Measurements from ENCODE around the gene DEPP1. TPM values are rescaled to one million over a fixed set of nuclear protein-coding genes. Genes with fewer than 3 reads are reported as not detected.

Gene DEPP1
- total RNA-seq, 1 experiment from 2014 or later = 0.54 TPM

DNA sequence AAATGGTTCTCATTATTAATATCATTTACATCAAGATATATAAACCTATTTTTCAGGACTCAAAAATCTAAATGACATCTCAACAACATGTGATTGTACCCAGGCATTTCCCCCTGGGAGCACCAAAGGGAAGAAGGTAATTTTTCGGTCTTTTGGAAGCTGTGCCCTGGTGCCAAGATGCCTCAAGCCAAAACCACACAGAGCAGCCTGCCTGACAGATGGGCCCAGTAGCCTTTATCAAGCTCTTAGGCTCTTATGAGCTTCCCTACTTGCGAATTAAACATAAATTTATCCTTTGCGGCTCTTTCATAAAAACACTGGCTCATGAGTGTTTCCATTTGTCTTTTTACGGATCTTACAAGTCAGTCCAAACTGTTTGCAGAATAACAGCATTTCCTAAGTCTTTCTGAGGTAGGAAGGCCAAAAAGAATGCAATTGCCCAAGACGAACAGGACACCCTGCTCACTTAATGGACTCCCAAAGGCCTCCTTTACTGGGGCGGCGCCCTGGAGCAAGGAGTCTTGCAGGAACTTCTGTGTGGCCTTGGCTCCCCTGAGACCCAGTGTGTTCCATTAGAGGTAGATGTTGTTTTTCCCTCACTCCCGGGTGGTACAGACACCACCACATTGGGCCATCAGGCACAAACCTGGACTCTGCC, 23.1 kb downstream of the DEPP1 start:
- H3K4me1 ChIP-seq (ENCODE audit: insufficient read depth, low read length, poor library complexity, severe bottlenecking) = peaks cover 13% of the 10 kb centered on the region
- CTCF ChIA-PET = no interaction called here

DNA sequence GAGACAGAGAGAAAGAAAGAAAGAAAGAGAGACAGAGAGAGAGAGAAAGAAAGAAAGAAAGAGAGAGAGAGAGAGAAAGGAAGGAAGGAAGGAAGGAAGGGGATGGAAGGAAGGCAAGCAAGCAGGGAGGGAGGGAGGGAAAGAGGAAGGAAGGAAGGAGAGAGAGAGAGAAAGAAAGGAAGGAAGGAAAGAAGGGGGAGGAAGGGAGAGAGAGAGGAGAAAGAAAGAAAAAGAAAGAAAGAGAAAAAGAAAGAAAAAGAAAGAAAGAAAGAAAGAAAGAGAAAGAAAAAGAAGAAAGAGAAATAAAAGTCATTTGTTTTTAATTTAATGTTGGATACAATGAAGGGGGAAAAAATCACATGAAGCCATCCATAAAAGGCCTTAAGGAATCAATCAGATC, 23.6 kb downstream of the DEPP1 start:
- intact Hi-C loops (cut with micrococcal nuclease; ENCODE audit: unreplicated experiment) = no loop called here
- Histone ChIP-seq H3K27me3 (replicated peaks; ENCODE audit: insufficient read depth, low read depth, low read length, poor library complexity) (no peaks in the 10 kb centered on the region), H3K4me1 (ENCODE audit: insufficient read depth, low read length, poor library complexity, severe bottlenecking) (peaks cover 12% of the 10 kb centered on the region), H3K36me3 (ENCODE audit: insufficient read depth, low read length, poor library complexity, severe bottlenecking) (no peaks in the 10 kb centered on the region), H3K27ac (ENCODE audit: low read depth, low read length, poor library complexity, severe bottlenecking) (no peak overlapping the region), H3K9me3 (ENCODE audit: low read depth, low read length, poor library complexity, severe bottlenecking) (no peaks in the 10 kb centered on the region), H3K4me3 (ENCODE audit: low read depth, low read length, poor library complexity, severe bottlenecking) (no peak overlapping the region)
- no peak for TF ChIP-seq EZH2 (IDR thresholded peaks at IDR 0.05; ENCODE audit: borderline replicate concordance, low read depth, low read length, poor library complexity, severe bottlenecking)
- TF ChIP-seq, protein P1, sequence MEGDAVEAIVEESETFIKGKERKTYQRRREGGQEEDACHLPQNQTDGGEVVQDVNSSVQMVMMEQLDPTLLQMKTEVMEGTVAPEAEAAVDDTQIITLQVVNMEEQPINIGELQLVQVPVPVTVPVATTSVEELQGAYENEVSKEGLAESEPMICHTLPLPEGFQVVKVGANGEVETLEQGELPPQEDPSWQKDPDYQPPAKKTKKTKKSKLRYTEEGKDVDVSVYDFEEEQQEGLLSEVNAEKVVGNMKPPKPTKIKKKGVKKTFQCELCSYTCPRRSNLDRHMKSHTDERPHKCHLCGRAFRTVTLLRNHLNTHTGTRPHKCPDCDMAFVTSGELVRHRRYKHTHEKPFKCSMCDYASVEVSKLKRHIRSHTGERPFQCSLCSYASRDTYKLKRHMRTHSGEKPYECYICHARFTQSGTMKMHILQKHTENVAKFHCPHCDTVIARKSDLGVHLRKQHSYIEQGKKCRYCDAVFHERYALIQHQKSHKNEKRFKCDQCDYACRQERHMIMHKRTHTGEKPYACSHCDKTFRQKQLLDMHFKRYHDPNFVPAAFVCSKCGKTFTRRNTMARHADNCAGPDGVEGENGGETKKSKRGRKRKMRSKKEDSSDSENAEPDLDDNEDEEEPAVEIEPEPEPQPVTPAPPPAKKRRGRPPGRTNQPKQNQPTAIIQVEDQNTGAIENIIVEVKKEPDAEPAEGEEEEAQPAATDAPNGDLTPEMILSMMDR (conservative IDR thresholded peaks at IDR 0.05; ENCODE audit: low read depth, low read length) = no peak
- POLR2A ChIA-PET (ENCODE audit: low non-redundant PET) = no interaction called here
- CTCF ChIA-PET = no interaction called here
- BruUV-seq (replicated peaks) = no TSS peak
- DNase-seq (ENCODE audit: low spot score) = no peak

More for the DNA sequence above, 23.1 kb downstream of the DEPP1 start:
- TF ChIP-seq, protein P1 (conservative IDR thresholded peaks at IDR 0.05; ENCODE audit: low read depth, low read length) = no peak
- no peak for TF ChIP-seq EZH2 (IDR thresholded peaks at IDR 0.05; ENCODE audit: borderline replicate concordance, low read depth, low read length, poor library complexity, severe bottlenecking)
- POLR2A ChIA-PET (ENCODE audit: low non-redundant PET) = no interaction called here
- Histone ChIP-seq H3K27me3 (replicated peaks; ENCODE audit: insufficient read depth, low read depth, low read length, poor library complexity) (no peaks in the 10 kb centered on the region), H3K4me3 (ENCODE audit: low read depth, low read length, poor library complexity, severe bottlenecking) (no peak overlapping the region), H3K36me3 (ENCODE audit: insufficient read depth, low read length, poor library complexity, severe bottlenecking) (no peaks in the 10 kb centered on the region), H3K27ac (ENCODE audit: low read depth, low read length, poor library complexity, severe bottlenecking) (no peak overlapping the region), H3K9me3 (ENCODE audit: low read depth, low read length, poor library complexity, severe bottlenecking) (no peaks in the 10 kb centered on the region)
- intact Hi-C loops (cut with micrococcal nuclease; ENCODE audit: unreplicated experiment) = no loop called here
- no peak for DNase-seq (ENCODE audit: low spot score)
- BruUV-seq (replicated peaks) = no TSS peak

DNA sequence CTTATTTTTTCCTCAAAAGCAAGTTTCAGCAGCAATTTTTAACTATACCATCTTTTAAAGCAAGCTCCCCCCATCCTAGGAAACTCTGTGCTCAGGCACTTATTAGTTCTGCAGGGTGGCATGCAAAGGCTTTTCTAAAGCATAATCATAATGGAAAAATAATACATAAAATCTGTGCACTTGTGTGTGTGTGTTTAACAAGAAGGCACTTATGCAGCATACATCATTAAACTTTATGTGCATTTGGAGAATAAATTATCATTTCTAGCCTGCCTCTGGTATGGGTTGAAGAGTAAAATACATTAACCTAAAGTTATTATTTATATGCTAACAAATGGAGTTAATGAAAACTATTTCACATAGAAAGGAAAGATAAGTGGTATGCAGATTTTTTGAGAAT, 24.6 kb downstream of the DEPP1 start:
- H3K36me3 ChIP-seq (ENCODE audit: insufficient read depth, low read length, poor library complexity, severe bottlenecking) = no peaks in the 10 kb centered on the region
- BruUV-seq (replicated peaks) = no TSS peak
- no peak for DNase-seq (ENCODE audit: low spot score)
- POLR2A ChIA-PET (ENCODE audit: low non-redundant PET) = no interaction called here
- no peak overlapping the region for H3K4me3 ChIP-seq (ENCODE audit: low read depth, low read length, poor library complexity, severe bottlenecking)
- H3K27ac ChIP-seq (ENCODE audit: low read depth, low read length, poor library complexity, severe bottlenecking) = no peak overlapping the region
- no peaks in the 10 kb centered on the region for H3K9me3 ChIP-seq (ENCODE audit: low read depth, low read length, poor library complexity, severe bottlenecking)
- CTCF ChIA-PET = no interaction called here
- H3K27me3 ChIP-seq (replicated peaks; ENCODE audit: insufficient read depth, low read depth, low read length, poor library complexity) = no peaks in the 10 kb centered on the region
- intact Hi-C loops (cut with micrococcal nuclease; ENCODE audit: unreplicated experiment) = no loop called here
- TF ChIP-seq, protein P1 (conservative IDR thresholded peaks at IDR 0.05; ENCODE audit: low read depth, low read length) = no peak
- TF ChIP-seq EZH2 (IDR thresholded peaks at IDR 0.05; ENCODE audit: borderline replicate concordance, low read depth, low read length, poor library complexity, severe bottlenecking) = no peak
- peaks cover 14% of the 10 kb centered on the region for H3K4me1 ChIP-seq (ENCODE audit: insufficient read depth, low read length, poor library complexity, severe bottlenecking)

Data from A673 (cell line).